GM23248 (cell line): ENCODE results near the gene ZNF292.

Experiments
- EZH2 ChIP-seq: fragments of 200-600 bp; sonication (generic); IDR thresholded peaks from 2 replicates; pipeline ENCODE4 v1.6.1; 2018; ENCODE audit warnings: antibody characterized with exemption, mild to moderate bottlenecking; ENCODE audit not compliant: insufficient read depth, poor library complexity, severe bottlenecking
- EZH2phosphoT487 ChIP-seq: fragments of 200-600 bp; sonication (generic); IDR thresholded peaks from 2 replicates; pipeline ENCODE4 v1.6.1; 2018; ENCODE audit warnings: antibody characterized with exemption, moderate library complexity, mild to moderate bottlenecking, low read depth; ENCODE audit not compliant: insufficient read depth

DNA sequence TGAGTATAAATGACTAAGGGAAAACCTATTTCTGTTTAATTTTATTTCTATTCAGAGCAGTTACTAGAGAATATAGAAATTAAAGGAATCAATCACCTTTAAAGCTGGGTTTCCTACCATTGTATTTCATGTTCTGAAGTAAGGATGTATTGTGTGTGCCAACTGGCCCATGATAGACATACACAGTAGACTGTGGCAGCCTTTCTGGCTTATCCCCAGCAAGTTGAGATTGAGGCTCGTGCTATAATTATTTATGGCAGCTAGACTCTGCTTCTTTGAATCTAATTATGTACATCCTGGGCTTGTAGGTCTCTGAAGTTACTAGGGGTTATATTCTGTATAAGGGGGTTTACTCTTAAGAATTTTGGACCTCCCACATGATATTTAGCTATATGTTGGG, 44.4 kb downstream of the ZNF292 start:
- no peak for TF ChIP-seq EZH2
- no peak for TF ChIP-seq EZH2phosphoT487
